Measurements from ENCODE around the gene MEF2B.
"Not testable (repeated sequence)": the region's sequence is repeated elsewhere in the genome, so short reads cannot be mapped to it uniquely, and the experiment has no call there.

The MEF2B gene

DNA sequence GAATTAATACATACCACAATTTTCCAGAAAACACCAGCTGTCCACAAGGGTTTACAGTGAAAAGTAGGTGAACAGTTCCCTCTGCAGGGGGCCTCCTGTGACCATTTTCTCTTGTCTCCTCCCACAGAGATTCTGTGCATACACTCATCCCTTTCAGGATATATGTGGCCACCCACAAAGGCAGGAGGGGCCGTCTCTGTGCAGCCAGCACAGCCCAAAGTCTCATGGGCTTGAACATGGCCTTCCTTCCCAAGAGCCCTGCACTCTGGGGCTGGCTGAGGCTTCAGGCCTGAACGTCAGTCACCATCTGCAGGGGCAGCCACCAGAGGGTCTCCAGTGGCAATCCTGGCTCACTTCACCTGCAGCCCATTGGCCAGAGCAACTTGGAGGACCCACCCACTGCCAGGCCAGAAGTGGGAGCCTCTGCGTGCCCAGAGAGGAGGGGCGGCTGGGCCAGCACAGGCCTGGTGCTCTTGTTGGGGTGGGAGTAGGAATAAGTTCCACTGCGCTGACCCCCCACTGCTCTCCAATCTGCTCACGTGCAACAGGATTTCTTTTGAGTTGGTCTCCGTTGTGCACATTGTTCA, 56.9 kb downstream of the MEF2B start:
- no peak overlapping the region for H3K4me3 ChIP-seq (ENCODE audit: low read depth in 1 of 2, low read length in 2 of 2)
- peaks cover 6 to 10% of the 10 kb centered on the region in 2 donors for H3K4me1 ChIP-seq (ENCODE audit: control insufficient read depth in 1 of 2, insufficient read depth in 2 of 2, low read length in 2 of 2)
- H3K36me3 ChIP-seq (ENCODE audit: control insufficient read depth in 1 of 2, insufficient read depth in 2 of 2, low read length in 2 of 2) = no peaks in the 10 kb centered on the region
- H3K27ac ChIP-seq (ENCODE audit: low read depth, low read length) = no peak overlapping the region
- no peaks in the 10 kb centered on the region for H3K27me3 ChIP-seq (ENCODE audit: control insufficient read depth in 1 of 2, insufficient read depth in 2 of 2, low read length in 2 of 2)
- no peak overlapping the region for H3K9ac ChIP-seq (ENCODE audit: low read depth in 1 of 2, low read length in 2 of 2)
- H3K9me3 ChIP-seq (ENCODE audit: control insufficient read depth in 1 of 2, low read length in 2 of 2) = no peaks in the 10 kb centered on the region

DNA sequence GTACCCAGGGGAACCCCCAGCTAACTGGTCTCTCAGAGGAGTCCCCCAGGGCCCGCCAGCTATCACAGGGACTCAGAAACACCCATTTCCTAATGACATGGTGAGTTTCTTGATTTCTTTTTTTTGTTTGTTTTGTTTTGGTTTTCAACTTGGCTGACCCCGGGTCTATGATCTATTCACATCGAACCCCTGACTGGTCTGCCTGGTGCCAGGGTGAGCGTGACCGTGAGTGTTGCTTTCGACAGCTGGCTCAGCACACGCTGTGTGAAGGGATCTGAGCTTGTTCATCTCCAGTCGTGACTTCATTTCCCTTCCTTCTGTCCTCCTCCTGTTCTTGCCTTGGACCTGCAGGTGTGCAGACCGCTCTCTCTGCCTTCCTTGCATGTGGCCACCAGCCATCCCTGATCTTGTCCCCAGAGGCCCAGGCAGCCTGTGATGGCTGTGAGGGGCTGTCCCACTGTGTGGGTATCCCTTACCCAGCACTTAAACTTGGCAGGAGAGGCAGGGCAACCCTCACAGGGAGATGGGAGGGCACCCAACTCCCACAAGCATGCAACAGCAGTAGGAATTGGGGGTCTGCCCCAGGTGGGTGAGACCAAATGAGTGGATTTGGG, 58.0 kb downstream of the MEF2B start:
- Histone ChIP-seq H3K4me3 (ENCODE audit: low read depth in 1 of 2, low read length in 2 of 2) (no peak overlapping the region), H3K4me1 (ENCODE audit: control insufficient read depth in 1 of 2, insufficient read depth in 2 of 2, low read length in 2 of 2) (peaks cover 6 to 10% of the 10 kb centered on the region in 2 donors), H3K27me3 (ENCODE audit: control insufficient read depth in 1 of 2, insufficient read depth in 2 of 2, low read length in 2 of 2) (no peaks in the 10 kb centered on the region), H3K9ac (ENCODE audit: low read depth in 1 of 2, low read length in 2 of 2) (no peak overlapping the region), H3K9me3 (ENCODE audit: control insufficient read depth in 1 of 2, low read length in 2 of 2) (no peaks in the 10 kb centered on the region), H3K27ac (ENCODE audit: low read depth, low read length) (no peak overlapping the region), H3K36me3 (ENCODE audit: control insufficient read depth in 1 of 2, insufficient read depth in 2 of 2, low read length in 2 of 2) (no peaks in the 10 kb centered on the region)

DNA sequence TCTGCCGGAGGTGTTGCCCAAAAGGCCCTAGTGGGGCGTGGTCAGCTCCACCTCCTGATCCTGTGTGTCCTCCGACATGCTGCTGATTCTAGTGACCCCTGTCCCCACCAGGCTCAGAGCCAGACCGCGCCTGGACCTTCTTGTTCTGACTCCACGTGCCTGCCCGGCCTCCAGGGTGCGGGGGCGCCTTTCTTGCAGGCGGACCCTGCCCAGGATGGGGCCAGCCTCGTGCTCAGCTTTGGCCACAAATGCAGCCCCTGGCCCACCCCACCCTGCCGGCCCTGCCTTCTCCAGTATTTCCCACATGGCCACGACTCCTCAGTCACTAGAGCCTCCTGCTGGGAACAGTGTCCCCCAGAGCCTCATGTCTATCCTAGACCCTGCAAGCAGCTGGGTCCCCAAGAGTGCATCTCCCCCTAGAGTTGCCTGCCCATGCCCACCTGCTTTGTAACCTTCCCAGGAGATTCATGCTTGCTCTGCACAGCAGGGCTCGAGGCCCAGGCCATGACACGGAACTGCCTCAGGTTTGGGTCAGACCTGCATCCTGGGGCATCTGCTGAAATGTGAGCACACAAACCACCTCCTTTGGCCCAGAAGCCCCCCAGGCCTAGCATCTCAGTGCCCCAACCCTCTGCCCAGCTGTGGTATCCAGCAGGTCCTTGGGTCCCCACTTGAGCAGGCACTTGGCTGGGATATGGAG, 58.8 kb downstream of the MEF2B start:
- Histone ChIP-seq H3K4me1 (ENCODE audit: control insufficient read depth in 1 of 2, insufficient read depth in 2 of 2, low read length in 2 of 2) (peaks cover 6 to 10% of the 10 kb centered on the region in 2 donors), H3K36me3 (ENCODE audit: control insufficient read depth in 1 of 2, insufficient read depth in 2 of 2, low read length in 2 of 2) (no peaks in the 10 kb centered on the region), H3K9ac (ENCODE audit: low read depth in 1 of 2, low read length in 2 of 2) (no peak overlapping the region), H3K27ac (ENCODE audit: low read depth, low read length) (no peak overlapping the region), H3K9me3 (ENCODE audit: control insufficient read depth in 1 of 2, low read length in 2 of 2) (no peaks in the 10 kb centered on the region), H3K4me3 (ENCODE audit: low read depth in 1 of 2, low read length in 2 of 2) (no peak overlapping the region), H3K27me3 (ENCODE audit: control insufficient read depth in 1 of 2, insufficient read depth in 2 of 2, low read length in 2 of 2) (no peaks in the 10 kb centered on the region)

DNA sequence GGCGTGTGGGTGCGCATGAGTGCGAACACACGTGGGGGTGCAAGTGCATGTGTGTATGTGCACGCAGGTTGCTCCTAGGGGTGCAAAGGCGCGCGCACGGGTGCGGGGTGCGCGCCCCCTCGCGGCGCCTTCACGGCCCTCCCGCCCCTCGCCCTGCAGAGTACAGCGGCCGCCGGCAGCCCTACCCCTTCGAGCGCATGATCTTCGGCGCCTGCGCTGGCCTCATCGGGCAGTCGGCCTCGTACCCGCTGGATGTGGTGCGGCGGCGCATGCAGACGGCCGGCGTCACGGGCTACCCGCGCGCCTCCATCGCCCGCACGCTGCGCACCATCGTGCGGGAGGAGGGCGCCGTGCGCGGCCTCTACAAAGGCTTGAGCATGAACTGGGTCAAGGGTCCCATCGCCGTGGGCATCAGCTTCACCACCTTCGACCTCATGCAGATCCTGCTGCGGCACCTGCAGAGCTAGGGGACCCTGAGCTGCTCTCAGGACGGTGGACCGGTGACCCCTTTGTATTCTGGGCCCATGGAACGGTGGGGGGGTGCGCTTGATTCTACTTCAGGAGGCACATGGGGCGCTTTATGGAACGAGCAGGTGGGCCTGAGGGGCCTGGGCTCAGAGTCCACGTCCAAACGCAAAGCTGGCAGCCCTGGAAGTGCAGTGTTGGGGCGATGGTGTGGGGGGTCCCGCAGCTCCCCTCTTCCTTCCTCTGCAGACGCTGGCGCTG, 59.5 kb downstream of the MEF2B start:
- no peaks in the 10 kb centered on the region for H3K9me3 ChIP-seq (ENCODE audit: control insufficient read depth in 1 of 2, low read length in 2 of 2)
- no peak overlapping the region for H3K27ac ChIP-seq (ENCODE audit: low read depth, low read length)
- H3K9ac ChIP-seq (ENCODE audit: low read depth in 1 of 2, low read length in 2 of 2) = no peak overlapping the region
- no peaks in the 10 kb centered on the region for H3K27me3 ChIP-seq (ENCODE audit: control insufficient read depth in 1 of 2, insufficient read depth in 2 of 2, low read length in 2 of 2)
- no peak overlapping the region for H3K4me3 ChIP-seq (ENCODE audit: low read depth in 1 of 2, low read length in 2 of 2)
- H3K4me1 ChIP-seq (ENCODE audit: control insufficient read depth in 1 of 2, insufficient read depth in 2 of 2, low read length in 2 of 2) = peaks cover 6 to 15% of the 10 kb centered on the region in 2 donors
- no peaks in the 10 kb centered on the region for H3K36me3 ChIP-seq (ENCODE audit: control insufficient read depth in 1 of 2, insufficient read depth in 2 of 2, low read length in 2 of 2)

DNA sequence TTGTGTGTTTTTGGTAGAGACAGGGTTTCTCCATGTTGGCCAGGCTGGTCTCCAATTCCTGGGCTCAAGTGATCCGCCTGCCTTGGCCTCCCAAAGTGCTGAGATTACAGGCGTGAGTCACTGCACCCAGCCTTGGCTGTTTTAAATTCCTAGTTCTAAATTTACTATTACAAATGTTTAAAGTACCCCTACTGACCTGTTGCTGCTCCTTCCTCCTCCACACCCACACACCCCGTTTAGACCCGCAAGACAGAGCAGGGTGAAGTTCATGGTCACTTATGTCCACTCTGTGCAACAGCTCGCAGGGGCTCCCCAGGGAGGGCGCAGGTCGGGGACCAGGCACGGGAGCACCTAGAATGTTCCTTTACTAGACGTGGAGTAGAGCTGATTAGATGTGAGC, 60.5 kb downstream of the MEF2B start:
- Histone ChIP-seq H3K4me3 (ENCODE audit: low read depth in 1 of 2, low read length in 2 of 2) (no peak overlapping the region), H3K9ac (ENCODE audit: low read depth in 1 of 2, low read length in 2 of 2) (no peak overlapping the region), H3K27ac (ENCODE audit: low read depth, low read length) (no peak overlapping the region), H3K36me3 (ENCODE audit: control insufficient read depth in 1 of 2, insufficient read depth in 2 of 2, low read length in 2 of 2) (no peaks in the 10 kb centered on the region), H3K4me1 (ENCODE audit: control insufficient read depth in 1 of 2, insufficient read depth in 2 of 2, low read length in 2 of 2) (peaks cover 6 to 21% of the 10 kb centered on the region in 2 donors), H3K27me3 (ENCODE audit: control insufficient read depth in 1 of 2, insufficient read depth in 2 of 2, low read length in 2 of 2) (no peaks in the 10 kb centered on the region), H3K9me3 (ENCODE audit: control insufficient read depth in 1 of 2, low read length in 2 of 2) (no peaks in the 10 kb centered on the region)

DNA sequence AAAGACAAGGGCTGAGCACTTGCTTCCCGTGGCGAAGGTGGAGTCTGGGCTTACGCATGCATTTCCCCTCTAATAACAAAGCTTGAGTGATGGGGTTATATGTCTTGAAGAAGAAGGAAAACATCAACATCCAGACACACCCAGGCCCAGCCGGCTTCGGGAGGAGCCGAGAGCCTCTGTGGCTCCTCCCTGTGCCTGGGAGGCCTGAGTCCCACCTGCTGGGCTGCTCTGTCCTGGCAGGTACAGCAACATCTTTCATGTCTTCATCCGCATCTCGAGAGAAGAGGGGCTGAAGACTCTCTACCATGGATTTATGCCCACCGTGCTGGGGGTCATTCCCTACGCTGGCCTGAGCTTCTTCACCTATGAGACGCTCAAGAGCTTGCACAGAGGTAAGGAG, 62.4 kb downstream of the MEF2B start:
- no peak overlapping the region for H3K27ac ChIP-seq (ENCODE audit: low read depth, low read length)
- no peaks in the 10 kb centered on the region for H3K27me3 ChIP-seq (ENCODE audit: control insufficient read depth in 1 of 2, insufficient read depth in 2 of 2, low read length in 2 of 2)
- H3K9me3 ChIP-seq (ENCODE audit: control insufficient read depth in 1 of 2, low read length in 2 of 2) = no peaks in the 10 kb centered on the region
- H3K36me3 ChIP-seq (ENCODE audit: control insufficient read depth in 1 of 2, insufficient read depth in 2 of 2, low read length in 2 of 2) = no peaks in the 10 kb centered on the region
- peaks cover 6 to 23% of the 10 kb centered on the region in 2 donors for H3K4me1 ChIP-seq (ENCODE audit: control insufficient read depth in 1 of 2, insufficient read depth in 2 of 2, low read length in 2 of 2)
- H3K4me3 ChIP-seq (ENCODE audit: low read depth in 1 of 2, low read length in 2 of 2) = no peak overlapping the region
- no peak overlapping the region for H3K9ac ChIP-seq (ENCODE audit: low read depth in 1 of 2, low read length in 2 of 2)

DNA sequence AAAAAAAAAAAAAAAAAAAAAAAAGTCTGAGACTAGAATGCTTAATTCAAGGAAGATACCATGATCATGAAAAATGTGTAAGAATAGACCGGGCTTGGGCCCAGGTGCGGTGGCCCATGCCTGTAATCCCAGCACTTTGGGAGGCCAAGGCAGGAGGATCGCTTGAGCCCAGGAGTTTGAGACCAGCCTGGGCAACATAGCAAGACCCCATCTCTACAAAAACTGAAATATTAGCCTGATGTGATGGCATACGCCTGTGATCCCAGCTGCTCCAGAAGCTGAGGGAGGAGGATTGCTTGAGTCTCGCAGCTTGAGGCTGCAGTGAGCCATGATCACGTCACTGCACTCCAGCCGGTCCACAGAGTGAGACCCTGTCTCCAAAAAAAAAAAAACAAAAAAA, 63.1 kb downstream of the MEF2B start:
- not testable (repeated sequence) for H3K36me3 ChIP-seq (ENCODE audit: control insufficient read depth in 1 of 2, insufficient read depth in 2 of 2, low read length in 2 of 2); H3K9me3 ChIP-seq (ENCODE audit: control insufficient read depth in 1 of 2, low read length in 2 of 2); H3K27ac ChIP-seq (ENCODE audit: low read depth, low read length); H3K4me3 ChIP-seq (ENCODE audit: low read depth in 1 of 2, low read length in 2 of 2); H3K9ac ChIP-seq (ENCODE audit: low read depth in 1 of 2, low read length in 2 of 2); H3K27me3 ChIP-seq (ENCODE audit: control insufficient read depth in 1 of 2, insufficient read depth in 2 of 2, low read length in 2 of 2)
- H3K4me1 ChIP-seq (ENCODE audit: control insufficient read depth in 1 of 2, insufficient read depth in 2 of 2, low read length in 2 of 2) = peaks cover 6 to 23% of the 10 kb centered on the region in 2 donors

DNA sequence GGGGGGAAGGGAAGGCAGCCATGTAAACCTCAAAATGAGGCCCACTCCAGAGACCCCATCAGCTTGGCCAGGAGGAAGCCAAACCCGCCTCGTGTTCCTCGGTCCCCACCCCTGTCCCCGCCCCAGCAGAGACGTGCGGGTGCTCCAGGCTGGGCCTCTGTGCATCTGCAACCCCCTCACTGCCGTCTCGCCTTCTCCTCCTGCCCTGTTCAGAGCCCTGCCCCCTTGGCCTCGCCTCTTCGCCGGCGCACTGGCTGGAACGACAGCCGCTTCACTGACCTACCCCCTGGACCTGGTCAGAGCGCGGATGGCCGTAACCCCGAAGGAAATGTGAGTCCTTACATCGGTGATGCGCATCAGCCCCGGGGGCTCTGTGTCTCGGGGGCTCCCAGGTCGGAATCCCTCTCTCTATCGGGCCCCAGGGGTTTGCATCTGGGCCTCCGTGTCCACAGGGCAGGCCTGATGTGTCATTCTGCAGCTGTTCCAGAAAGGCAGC, 64.0 kb downstream of the MEF2B start:
- H3K27ac ChIP-seq (ENCODE audit: low read depth, low read length) = peak overlapping the region; percentile 13
- H3K9ac ChIP-seq (ENCODE audit: low read depth in 1 of 2, low read length in 2 of 2) = peak overlapping the region; percentile 33 to 54

DNA sequence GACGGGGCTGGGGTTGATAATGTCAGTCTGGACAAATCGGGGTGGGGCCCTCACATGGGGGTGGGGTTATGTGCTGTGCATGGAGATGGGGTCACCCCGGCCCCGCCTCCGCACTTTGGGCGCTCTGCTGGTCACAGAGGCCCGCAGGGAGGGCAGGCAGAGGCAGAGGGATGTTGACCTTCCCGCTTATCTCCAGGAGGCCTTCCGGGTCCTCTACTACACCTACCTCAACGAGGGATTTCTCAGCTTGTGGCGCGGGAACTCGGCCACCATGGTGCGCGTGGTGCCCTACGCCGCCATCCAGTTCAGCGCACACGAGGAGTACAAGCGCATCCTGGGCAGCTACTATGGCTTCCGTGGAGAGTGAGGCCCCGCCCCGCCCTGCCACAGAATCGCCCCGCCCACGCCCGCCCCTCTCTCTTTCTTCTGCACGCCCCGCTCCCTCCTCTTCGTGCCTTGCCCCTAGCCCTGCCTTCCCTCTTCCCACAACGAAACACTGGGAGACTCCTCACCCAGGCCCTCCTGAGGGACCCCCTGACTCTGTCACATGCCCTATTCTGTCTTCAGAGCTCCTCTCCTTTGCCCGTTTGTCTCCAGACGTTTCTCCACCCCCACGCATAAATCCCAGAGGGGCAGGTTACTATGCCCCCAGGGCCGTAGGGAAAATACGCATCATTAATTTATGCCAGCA, 64.6 kb downstream of the MEF2B start:
- H3K9me3 ChIP-seq (ENCODE audit: control insufficient read depth in 1 of 2, low read length in 2 of 2) = no peaks in the 10 kb centered on the region
- peak overlapping the region; percentile 13 for H3K27ac ChIP-seq (ENCODE audit: low read depth, low read length)
- H3K36me3 ChIP-seq (ENCODE audit: control insufficient read depth in 1 of 2, insufficient read depth in 2 of 2, low read length in 2 of 2) = peaks cover 0 to 7% of the 10 kb centered on the region in 2 donors
- H3K9ac ChIP-seq (ENCODE audit: low read depth in 1 of 2, low read length in 2 of 2) = peak overlapping the region; percentile 33 to 54
- H3K4me3 ChIP-seq (ENCODE audit: low read depth in 1 of 2, low read length in 2 of 2) = peak overlapping the region; percentile 60 to 67
- peaks cover 0 to 14% of the 10 kb centered on the region in 2 donors for H3K4me1 ChIP-seq (ENCODE audit: control insufficient read depth in 1 of 2, insufficient read depth in 2 of 2, low read length in 2 of 2)
- H3K27me3 ChIP-seq (ENCODE audit: control insufficient read depth in 1 of 2, insufficient read depth in 2 of 2, low read length in 2 of 2) = no peaks in the 10 kb centered on the region

More for the DNA sequence above, 64.0 kb downstream of the MEF2B start:
- no peaks in the 10 kb centered on the region for H3K9me3 ChIP-seq (ENCODE audit: control insufficient read depth in 1 of 2, low read length in 2 of 2)
- peaks cover 3 to 19% of the 10 kb centered on the region in 2 donors for H3K4me1 ChIP-seq (ENCODE audit: control insufficient read depth in 1 of 2, insufficient read depth in 2 of 2, low read length in 2 of 2)
- peaks cover 0 to under 1% of the 10 kb centered on the region in 2 donors for H3K36me3 ChIP-seq (ENCODE audit: control insufficient read depth in 1 of 2, insufficient read depth in 2 of 2, low read length in 2 of 2)
- H3K27me3 ChIP-seq (ENCODE audit: control insufficient read depth in 1 of 2, insufficient read depth in 2 of 2, low read length in 2 of 2) = no peaks in the 10 kb centered on the region
- H3K4me3 ChIP-seq (ENCODE audit: low read depth in 1 of 2, low read length in 2 of 2) = peak overlapping the region; percentile 60 to 67

Measured in duodenal mucosa (tissue), 2 donors.